BLaER1 treated with 17β-estradiol and CSF1 and Interleukin-3, amounts not matched to agents 10 nM and 100 nM (cell line): ENCODE data around the gene OR52W1.

Experiments
- H3K27ac ChIP-seq, 11 experiments: shearing (Covaris generic); formaldehyde crosslinking; 2 replicates each; pipeline ENCODE4 v1.8.1; 2022
- H3K27me3 ChIP-seq, 11 experiments: shearing (Covaris generic); formaldehyde crosslinking; 2 replicates each; pipeline ENCODE4 v1.8.1; 2022
- H3K36me3 ChIP-seq, 11 experiments: shearing (Covaris generic); formaldehyde crosslinking; 2 replicates each; pipeline ENCODE4 v1.8.1; 2022
- H3K4me1 ChIP-seq, 10 experiments: shearing (Covaris generic); formaldehyde crosslinking; 2 replicates each; pipeline ENCODE4 v1.8.1; 2022
- H3K4me2 ChIP-seq, 11 experiments: shearing (Covaris generic); formaldehyde crosslinking; 2 replicates each; pipeline ENCODE4 v1.8.1; 2022
- H3K4me3 ChIP-seq, 10 experiments: shearing (Covaris generic); formaldehyde crosslinking; 2 replicates each; pipeline ENCODE4 v1.8.1; 2022
- H3K9ac ChIP-seq, 11 experiments: shearing (Covaris generic); formaldehyde crosslinking; 2 replicates each; pipeline ENCODE4 v1.8.1; 2022
- H3K9me3 ChIP-seq, 11 experiments: shearing (Covaris generic); formaldehyde crosslinking; replicated peaks in 1 of 11; 2 replicates each; pipeline ENCODE4 v1.8.1; 2022
- H4K20me1 ChIP-seq, 11 experiments: shearing (Covaris generic); formaldehyde crosslinking; 2 replicates each; pipeline ENCODE4 v1.8.1; 2022
- Cebpa-rat ChIP-seq, 11 experiments: shearing (Covaris generic); IDR thresholded peaks; 2 replicates each; pipeline ENCODE4 v1.8.1; 2022

OR52W1 gene

DNA sequence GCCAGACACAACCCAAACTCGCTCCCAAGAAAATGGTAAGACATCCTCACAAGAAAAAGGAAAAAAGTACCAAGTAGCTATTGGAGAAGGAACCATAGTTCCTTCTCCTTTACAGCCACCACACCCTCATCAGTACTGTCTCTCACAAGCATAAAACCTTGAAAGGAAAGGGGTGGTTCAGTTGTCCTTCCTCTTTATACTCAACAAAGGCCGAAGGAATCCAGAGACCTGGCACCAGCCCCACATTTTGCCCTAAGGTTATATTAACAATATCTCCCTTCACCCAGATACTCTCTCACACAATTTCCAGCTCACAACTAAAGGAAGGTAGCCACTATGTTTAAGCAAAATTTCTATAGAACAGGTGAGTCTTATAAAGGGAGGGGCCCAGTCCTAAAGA is 26.9 kb downstream of the OR52W1 start:
- H3K4me1 ChIP-seq = peaks cover 7 to 43% (median 9%) of the 10 kb centered on the region in 10 experiments; a peak in 17 of 20 replicates
- H3K27ac ChIP-seq = no peak overlapping the region
- H4K20me1 ChIP-seq = peaks cover 0 to 64% (median 17%) of the 10 kb centered on the region in 11 experiments; a peak in 10 of 22 replicates
- peak overlapping the region in 9 of 11 experiments; percentile 4 to 57 (median 31); a peak in 12 of 22 replicates for H3K4me2 ChIP-seq
- H3K4me3 ChIP-seq = no peak overlapping the region
- H3K27me3 ChIP-seq = no peaks in the 10 kb centered on the region
- H3K36me3 ChIP-seq = peaks cover 36 to 55% (median 43%) of the 10 kb centered on the region in 11 experiments
- no peak for TF ChIP-seq Cebpa-rat (IDR thresholded peaks at IDR 0.05)
- H3K9me3 ChIP-seq = no peaks in the 10 kb centered on the region
- no peak overlapping the region for H3K9ac ChIP-seq

DNA sequence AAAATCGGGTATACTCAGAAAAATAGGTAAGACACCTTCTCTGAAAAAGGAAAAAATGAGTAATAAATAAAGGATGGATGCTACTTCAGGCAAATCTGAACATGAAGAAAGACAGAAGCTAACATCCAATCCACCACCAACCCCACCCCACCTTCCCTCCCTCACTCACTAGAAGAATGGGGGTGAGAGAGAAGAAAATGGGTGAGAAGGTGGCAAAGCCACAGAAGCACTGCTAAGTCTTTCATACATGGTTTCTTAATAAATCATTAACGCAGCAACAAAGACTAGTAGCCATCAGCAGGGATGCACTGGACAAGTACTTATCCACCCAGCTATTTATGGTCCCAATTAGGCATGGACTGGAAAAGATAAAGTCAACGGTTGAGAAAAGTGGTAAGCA is 29.5 kb downstream of the OR52W1 start:
- Histone ChIP-seq H3K27me3 (no peaks in the 10 kb centered on the region), H3K9ac (no peak overlapping the region), H3K4me3 (no peak overlapping the region), H3K36me3 (peaks cover 10 to 29% (median 18%) of the 10 kb centered on the region in 11 experiments), H3K4me2 (no peak overlapping the region), H4K20me1 (peaks cover 0 to 74% (median 17%) of the 10 kb centered on the region in 11 experiments; a peak in 10 of 22 replicates), H3K4me1 (peaks cover 14 to 46% (median 15%) of the 10 kb centered on the region in 10 experiments), H3K27ac (no peak overlapping the region), H3K9me3 (no peaks in the 10 kb centered on the region)
- TF ChIP-seq Cebpa-rat (IDR thresholded peaks at IDR 0.05) = no peak

DNA sequence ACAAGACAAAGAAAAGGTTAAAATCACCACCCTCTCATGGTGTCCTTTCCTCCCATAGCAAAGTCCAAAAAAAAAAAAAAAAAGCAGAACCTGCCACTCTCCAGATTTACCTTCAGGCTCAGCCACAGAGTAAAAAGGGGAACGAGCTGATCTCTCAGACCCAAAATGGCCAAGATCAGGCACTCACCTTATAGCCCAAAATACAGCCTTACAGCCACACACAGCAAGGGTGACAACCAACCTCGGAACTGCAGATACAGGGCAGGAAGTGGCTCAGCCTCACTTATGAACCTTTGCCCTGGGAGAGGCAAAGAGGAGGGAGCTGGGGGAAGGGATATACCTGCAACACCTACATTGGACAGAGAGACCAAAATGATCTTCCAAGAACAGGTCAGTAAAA is 30.9 kb downstream of the OR52W1 start:
- no peaks in the 10 kb centered on the region for H3K27me3 ChIP-seq
- peak overlapping the region in 2 of 11 experiments; percentile 6 to 39; a peak in 3 of 22 replicates for H3K4me2 ChIP-seq
- H3K4me1 ChIP-seq = peaks cover 20 to 49% (median 21%) of the 10 kb centered on the region in 10 experiments
- H3K27ac ChIP-seq = no peak overlapping the region
- H4K20me1 ChIP-seq = peaks cover 0 to 68% (median 14%) of the 10 kb centered on the region in 11 experiments; a peak in 8 of 22 replicates
- no peaks in the 10 kb centered on the region for H3K9me3 ChIP-seq
- no peak overlapping the region for H3K9ac ChIP-seq
- no peak overlapping the region for H3K4me3 ChIP-seq
- peaks cover 0 to 18% (median 5%) of the 10 kb centered on the region in 11 experiments; a peak in 4 of 22 replicates for H3K36me3 ChIP-seq
- TF ChIP-seq Cebpa-rat (IDR thresholded peaks at IDR 0.05) = no peak

DNA sequence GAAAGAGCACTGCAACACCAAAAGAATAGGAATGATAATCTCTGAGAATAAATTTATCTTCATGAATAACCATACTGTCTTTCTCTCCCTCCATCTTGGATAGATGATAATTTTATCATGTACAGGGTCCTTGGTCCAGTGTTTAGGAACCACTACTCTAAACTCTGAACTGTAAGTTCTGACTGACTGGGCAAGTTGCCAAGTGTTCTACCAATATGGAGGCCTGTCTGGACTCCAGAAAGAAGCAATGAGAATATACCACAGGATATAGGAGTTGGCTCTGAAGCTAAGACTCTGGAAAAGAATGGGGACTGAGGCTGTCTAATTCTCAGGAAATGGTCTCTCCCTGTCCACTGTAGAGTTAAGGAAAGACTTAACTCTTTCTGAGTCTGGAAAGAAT is 33.9 kb downstream of the OR52W1 start:
- no peak overlapping the region for H3K27ac ChIP-seq
- peak overlapping the region in 3 of 10 experiments; percentile 79 to 96 (median 88); a peak in 4 of 20 replicates for H3K4me3 ChIP-seq
- peaks cover 0 to 18% (median 4%) of the 10 kb centered on the region in 11 experiments; a peak in 4 of 22 replicates for H3K36me3 ChIP-seq
- H4K20me1 ChIP-seq = peaks cover 0 to 38% (median 7%) of the 10 kb centered on the region in 11 experiments; a peak in 6 of 22 replicates
- peaks cover 14 to 52% (median 19%) of the 10 kb centered on the region in 10 experiments for H3K4me1 ChIP-seq
- H3K9ac ChIP-seq = no peak overlapping the region
- H3K27me3 ChIP-seq = no peaks in the 10 kb centered on the region
- no peak for TF ChIP-seq Cebpa-rat (IDR thresholded peaks at IDR 0.05)
- H3K4me2 ChIP-seq = peak overlapping the region; percentile 87 to 99 (median 96)
- no peaks in the 10 kb centered on the region for H3K9me3 ChIP-seq

DNA sequence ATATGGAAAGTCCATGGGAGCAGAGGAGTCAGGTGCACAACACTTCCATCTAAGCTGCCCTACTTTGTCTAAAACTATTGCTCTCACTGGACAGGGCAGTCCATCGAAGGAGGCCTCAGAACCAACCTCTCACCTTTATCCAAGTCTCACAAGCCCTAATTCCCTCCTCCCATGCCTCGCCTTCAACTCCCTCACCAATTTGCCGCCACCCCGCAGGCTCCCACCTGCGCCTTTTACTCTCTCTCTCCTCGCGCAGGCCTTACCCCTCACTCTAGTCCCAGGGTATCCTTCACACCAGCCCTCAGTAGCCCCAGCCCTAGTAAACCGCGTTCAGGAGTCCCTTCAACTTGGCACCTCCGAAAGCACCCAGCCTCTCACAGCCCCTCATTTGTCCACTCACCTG is 35.0 kb downstream of the OR52W1 start:
- peak overlapping the region; percentile 44 to 81 (median 66); a peak in 21 of 22 replicates for H3K27ac ChIP-seq
- no peak for TF ChIP-seq Cebpa-rat (IDR thresholded peaks at IDR 0.05)
- H3K4me1 ChIP-seq = peaks cover 14 to 52% (median 19%) of the 10 kb centered on the region in 10 experiments
- H3K27me3 ChIP-seq = no peaks in the 10 kb centered on the region
- H3K4me2 ChIP-seq = peak overlapping the region; percentile 87 to 99 (median 96)
- H4K20me1 ChIP-seq = peaks cover 0 to 38% (median 4%) of the 10 kb centered on the region in 11 experiments; a peak in 6 of 22 replicates
- peak overlapping the region; percentile 73 to 96 (median 86) for H3K4me3 ChIP-seq
- peak overlapping the region; percentile 78 to 88 (median 83) for H3K9ac ChIP-seq
- no peaks in the 10 kb centered on the region for H3K9me3 ChIP-seq
- peaks cover 0 to 15% (median 0%) of the 10 kb centered on the region in 11 experiments; a peak in 1 of 22 replicates for H3K36me3 ChIP-seq

DNA sequence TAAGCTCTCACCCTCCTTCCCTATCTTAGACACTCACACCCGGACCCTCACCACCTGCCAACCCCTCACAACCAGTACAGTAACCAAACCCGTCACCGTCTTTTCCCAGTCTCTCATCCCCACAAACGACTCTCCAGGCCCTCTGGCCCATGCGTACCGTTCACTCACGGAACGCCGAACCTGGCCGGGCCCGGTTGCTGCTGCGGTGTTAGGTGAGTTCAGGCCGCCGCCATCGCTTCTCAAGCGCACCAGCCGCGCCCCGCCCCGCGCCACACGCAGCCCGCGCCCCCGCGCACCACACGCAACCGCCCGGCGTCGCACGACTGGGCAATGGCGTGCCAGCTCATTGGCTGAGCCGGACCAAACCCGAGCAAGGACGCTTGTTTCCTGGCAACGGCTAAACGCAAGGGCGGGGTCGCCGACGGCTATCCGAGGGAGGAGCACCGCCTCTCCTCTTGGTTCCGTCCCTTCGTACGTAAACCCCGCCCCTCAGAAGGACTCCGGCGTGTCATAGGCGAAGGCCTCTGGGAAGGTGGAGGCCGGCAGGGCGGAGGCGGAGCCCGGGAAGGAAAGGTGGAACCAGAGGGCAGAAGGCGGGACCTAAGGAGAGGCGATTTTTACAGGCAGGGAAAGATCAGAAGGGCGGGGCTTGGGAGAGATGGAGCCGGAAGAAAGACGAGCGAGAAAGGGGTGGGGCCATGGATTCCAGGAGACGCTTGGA is 35.5 kb downstream of the OR52W1 start, which contains the start of gene FHIP1B:
TSS of gene FHIP1B (minus strand) at position 250 of the 721 bp plus-strand sequence. CDS start 10,120 bp downstream, outside the sequence.
- H3K9me3 ChIP-seq = peaks cover 0 to 3% (median under 1%) of the 10 kb centered on the region in 11 experiments; a peak in 5 of 22 replicates
- peaks cover 0 to 32% (median under 1%) of the 10 kb centered on the region in 11 experiments; a peak in 6 of 22 replicates for H4K20me1 ChIP-seq
- H3K4me1 ChIP-seq = peaks cover 14 to 51% (median 19%) of the 10 kb centered on the region in 10 experiments
- H3K4me3 ChIP-seq = peak within 1 kb of the TSS; percentile 73 to 96 (median 86)
- no peak for TF ChIP-seq Cebpa-rat (IDR thresholded peaks at IDR 0.05)
- H3K9ac ChIP-seq = peak within 1 kb of the TSS; percentile 78 to 88 (median 83)
- peaks cover 0 to 9% (median 0%) of the 10 kb centered on the region in 11 experiments; a peak in 1 of 22 replicates for H3K36me3 ChIP-seq
- H3K27me3 ChIP-seq = no peaks in the 10 kb centered on the region
- peak within 1 kb of the TSS; percentile 61 to 81 (median 73) for H3K27ac ChIP-seq
- H3K4me2 ChIP-seq = peak within 1 kb of the TSS; percentile 88 to 99 (median 96)

DNA sequence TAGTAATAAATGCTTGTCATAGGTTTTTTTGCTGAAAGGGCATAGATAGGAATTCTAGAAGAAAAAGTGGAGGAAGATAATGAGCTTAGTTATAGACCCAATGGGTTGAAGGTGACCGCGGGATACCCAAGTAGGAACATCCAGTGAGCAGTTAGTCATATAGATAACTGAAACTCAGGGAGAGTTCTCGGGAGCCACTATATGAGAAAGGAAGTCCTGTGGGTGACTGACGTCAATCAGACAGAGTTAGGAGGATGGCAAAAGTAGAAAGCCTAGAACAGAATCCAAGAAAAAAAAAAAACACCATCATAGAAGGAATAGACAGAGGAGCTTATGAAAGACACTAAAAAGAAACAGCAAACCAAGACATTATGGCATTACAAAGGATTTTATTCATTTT is 38.2 kb downstream of the OR52W1 start:
- Histone ChIP-seq H3K27me3 (no peaks in the 10 kb centered on the region), H3K27ac (no peak overlapping the region), H3K4me2 (peak overlapping the region in 2 of 11 experiments; percentile 29 to 58; a peak in 4 of 22 replicates), H3K4me1 (peaks cover 17 to 50% (median 27%) of the 10 kb centered on the region in 10 experiments), H3K4me3 (no peak overlapping the region), H3K9ac (no peak overlapping the region), H3K36me3 (no peaks in the 10 kb centered on the region), H3K9me3 (peaks cover 0 to 14% (median 10%) of the 10 kb centered on the region in 11 experiments; a peak in 9 of 22 replicates), H4K20me1 (peaks cover 0 to 11% (median 0%) of the 10 kb centered on the region in 11 experiments; a peak in 2 of 22 replicates)
- no peak for TF ChIP-seq Cebpa-rat (IDR thresholded peaks at IDR 0.05)

DNA sequence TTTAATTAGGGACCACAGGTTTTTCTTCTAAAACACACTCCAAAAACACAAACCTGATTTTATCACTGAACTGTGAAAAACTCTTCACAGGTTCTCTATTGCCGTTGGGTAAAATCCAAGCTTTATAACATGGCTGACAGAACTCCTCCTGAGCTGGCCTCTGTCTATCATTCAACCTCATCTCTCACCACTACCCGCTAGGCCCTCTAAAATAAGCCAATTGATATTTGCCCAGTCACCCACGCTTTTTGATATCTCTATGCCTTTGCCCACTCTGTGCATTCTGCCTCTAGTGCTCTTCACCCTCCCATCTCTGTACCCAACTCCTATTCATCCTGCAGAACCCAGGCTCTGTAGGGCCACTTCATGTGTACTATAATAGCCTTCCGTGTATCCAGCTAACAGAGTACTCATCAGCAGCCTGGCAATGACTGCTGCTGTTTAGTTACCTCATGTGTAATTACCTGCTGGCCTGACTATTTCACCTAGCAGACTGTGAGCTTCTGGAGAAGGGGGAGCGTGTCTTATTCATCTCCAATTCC is 38.8 kb downstream of the OR52W1 start:
- H4K20me1 ChIP-seq = peaks cover 0 to 11% (median 0%) of the 10 kb centered on the region in 11 experiments; a peak in 2 of 22 replicates
- H3K4me3 ChIP-seq = no peak overlapping the region
- no peaks in the 10 kb centered on the region for H3K36me3 ChIP-seq
- no peak overlapping the region for H3K9ac ChIP-seq
- H3K4me1 ChIP-seq = peaks cover 17 to 50% (median 27%) of the 10 kb centered on the region in 10 experiments
- peak overlapping the region in 2 of 11 experiments; percentile 26 to 29; a peak in 2 of 22 replicates for H3K4me2 ChIP-seq
- no peaks in the 10 kb centered on the region for H3K27me3 ChIP-seq
- no peak for TF ChIP-seq Cebpa-rat (IDR thresholded peaks at IDR 0.05)
- no peak overlapping the region for H3K27ac ChIP-seq
- peaks cover 0 to 14% (median 10%) of the 10 kb centered on the region in 11 experiments; a peak in 9 of 22 replicates for H3K9me3 ChIP-seq
